Keratinocyte (primary cell): ENCODE results near the gene TPM3.

Source experiments
- EZH2 ChIP-seq: IDR thresholded peaks from one replicate; pipeline ENCODE4 v1.6.1; 2012; ENCODE audit warnings: inconsistent platforms, mild to moderate bottlenecking, low read length, moderate library complexity
- TF ChIP-seq, protein P1 (sequence below), 3 experiments: IDR thresholded peaks in 1 of 3; conservative IDR thresholded peaks in 1 of 3; optimal IDR thresholded peaks in 1 of 3; 2 replicates in 2 of 3; 3 replicates in 1 of 3; pipeline versions ENCODE3 to v1.5.1; 2011; ENCODE audit warnings: low read length in 3 of 3, mild to moderate bottlenecking in 3 of 3, moderate library complexity in 2 of 3, control low read depth in 1 of 3, inconsistent platforms in 1 of 3; ENCODE audit not compliant: insufficient read depth in 2 of 3; ENCODE audit errors: extremely low read depth in 1 of 3

- TF ChIP-seq, protein P1, sequence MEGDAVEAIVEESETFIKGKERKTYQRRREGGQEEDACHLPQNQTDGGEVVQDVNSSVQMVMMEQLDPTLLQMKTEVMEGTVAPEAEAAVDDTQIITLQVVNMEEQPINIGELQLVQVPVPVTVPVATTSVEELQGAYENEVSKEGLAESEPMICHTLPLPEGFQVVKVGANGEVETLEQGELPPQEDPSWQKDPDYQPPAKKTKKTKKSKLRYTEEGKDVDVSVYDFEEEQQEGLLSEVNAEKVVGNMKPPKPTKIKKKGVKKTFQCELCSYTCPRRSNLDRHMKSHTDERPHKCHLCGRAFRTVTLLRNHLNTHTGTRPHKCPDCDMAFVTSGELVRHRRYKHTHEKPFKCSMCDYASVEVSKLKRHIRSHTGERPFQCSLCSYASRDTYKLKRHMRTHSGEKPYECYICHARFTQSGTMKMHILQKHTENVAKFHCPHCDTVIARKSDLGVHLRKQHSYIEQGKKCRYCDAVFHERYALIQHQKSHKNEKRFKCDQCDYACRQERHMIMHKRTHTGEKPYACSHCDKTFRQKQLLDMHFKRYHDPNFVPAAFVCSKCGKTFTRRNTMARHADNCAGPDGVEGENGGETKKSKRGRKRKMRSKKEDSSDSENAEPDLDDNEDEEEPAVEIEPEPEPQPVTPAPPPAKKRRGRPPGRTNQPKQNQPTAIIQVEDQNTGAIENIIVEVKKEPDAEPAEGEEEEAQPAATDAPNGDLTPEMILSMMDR (optimal IDR thresholded peaks at IDR 0.05 in 1 of 3, IDR thresholded peaks at IDR 0.05 in 1 of 3, conservative IDR thresholded peaks at IDR 0.05 in 1 of 3; ENCODE audit: extremely low read depth in 1 of 3, insufficient read depth in 2 of 3, low read length in 3 of 3): no peak
- no peak for TF ChIP-seq EZH2
Observed at GRCh38 chr1:154222918-154223317, 31.0 kb upstream of the TPM3 start.
